Breast epithelium (tissue), 3 donors: ENCODE measurements around the gene ZNF366.

Experiments used
- POLR2A ChIP-seq: fragments of 450-650 bp; IDR thresholded peaks from one replicate; pipeline ENCODE4 v1.6.1; 2016; ENCODE audit warnings: antibody characterized with exemption, mild to moderate bottlenecking, moderate library complexity
- TF ChIP-seq, protein P1 (sequence below), 3 donors: fragments of 450-650 bp; IDR thresholded peaks; one replicate each; pipeline ENCODE4 v1.5.1; 2016 to 2017; ENCODE audit warnings: antibody characterized with exemption in 3 of 3, mild to moderate bottlenecking in 3 of 3, moderate library complexity in 3 of 3

DNA sequence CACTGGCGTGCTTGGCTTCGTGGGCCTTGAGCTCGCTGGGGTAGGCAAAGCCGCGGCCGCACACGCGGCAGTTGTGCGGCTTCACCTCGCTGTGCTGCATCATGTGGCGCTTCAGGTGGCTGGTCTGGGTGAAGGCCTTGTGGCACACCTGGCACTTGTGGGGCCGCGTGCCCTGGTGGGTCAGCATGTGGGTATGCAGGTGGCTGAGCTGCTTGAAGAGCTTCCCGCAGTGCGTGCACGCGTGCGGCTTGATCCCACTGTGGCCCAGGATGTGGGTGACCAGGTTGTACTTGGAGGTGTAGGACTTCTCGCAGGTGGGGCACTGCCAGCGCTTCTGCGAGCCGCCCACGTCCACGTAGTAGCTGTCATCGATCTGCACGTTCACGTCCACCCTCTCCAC lies 46.8 kb downstream of the ZNF366 start:
- TF ChIP-seq, protein P1, sequence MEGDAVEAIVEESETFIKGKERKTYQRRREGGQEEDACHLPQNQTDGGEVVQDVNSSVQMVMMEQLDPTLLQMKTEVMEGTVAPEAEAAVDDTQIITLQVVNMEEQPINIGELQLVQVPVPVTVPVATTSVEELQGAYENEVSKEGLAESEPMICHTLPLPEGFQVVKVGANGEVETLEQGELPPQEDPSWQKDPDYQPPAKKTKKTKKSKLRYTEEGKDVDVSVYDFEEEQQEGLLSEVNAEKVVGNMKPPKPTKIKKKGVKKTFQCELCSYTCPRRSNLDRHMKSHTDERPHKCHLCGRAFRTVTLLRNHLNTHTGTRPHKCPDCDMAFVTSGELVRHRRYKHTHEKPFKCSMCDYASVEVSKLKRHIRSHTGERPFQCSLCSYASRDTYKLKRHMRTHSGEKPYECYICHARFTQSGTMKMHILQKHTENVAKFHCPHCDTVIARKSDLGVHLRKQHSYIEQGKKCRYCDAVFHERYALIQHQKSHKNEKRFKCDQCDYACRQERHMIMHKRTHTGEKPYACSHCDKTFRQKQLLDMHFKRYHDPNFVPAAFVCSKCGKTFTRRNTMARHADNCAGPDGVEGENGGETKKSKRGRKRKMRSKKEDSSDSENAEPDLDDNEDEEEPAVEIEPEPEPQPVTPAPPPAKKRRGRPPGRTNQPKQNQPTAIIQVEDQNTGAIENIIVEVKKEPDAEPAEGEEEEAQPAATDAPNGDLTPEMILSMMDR (IDR thresholded peaks at IDR 0.05) = no peak
- TF ChIP-seq POLR2A = no peak
